Germinal center (tissue), 1 donor: ENCODE results near the gene TAF11L12.
A peak's percentile ranks its signal among the peaks of the same experiment; 100 is the strongest.
"Not testable (repeated sequence)": the region's sequence is repeated elsewhere in the genome, so short reads cannot be mapped to it uniquely, and the experiment has no call there.

Experiments
- DNase-seq: peaks from one replicate; pipeline ENCODE4 v3.0.0; 2012; ENCODE audit warnings: mixed read lengths, low spot score

Gene TAF11L12

DNA sequence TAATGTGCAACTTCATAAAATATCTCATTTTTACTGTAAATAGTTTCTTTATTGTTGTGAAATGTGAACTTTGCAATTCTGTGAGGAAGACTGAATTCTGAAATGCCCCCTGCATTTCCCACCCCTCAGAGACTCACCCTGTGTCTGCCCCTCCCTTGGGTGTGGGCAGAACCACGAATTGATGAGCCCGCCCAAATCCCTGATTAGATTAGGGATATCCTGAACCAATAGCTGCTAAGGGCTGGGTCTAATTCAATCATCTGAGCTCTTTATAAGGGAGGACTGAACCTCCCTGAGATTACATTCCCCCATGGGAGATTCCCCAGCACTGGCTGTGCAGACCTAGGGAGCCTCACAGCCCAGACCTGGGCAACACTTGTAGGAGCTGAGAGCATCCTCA lies at the start of gene TAF11L12:
TSS of gene TAF11L12 (plus strand) at position 301 of the 400 bp plus-strand sequence.
- not testable (repeated sequence) for DNase-seq

DNA sequence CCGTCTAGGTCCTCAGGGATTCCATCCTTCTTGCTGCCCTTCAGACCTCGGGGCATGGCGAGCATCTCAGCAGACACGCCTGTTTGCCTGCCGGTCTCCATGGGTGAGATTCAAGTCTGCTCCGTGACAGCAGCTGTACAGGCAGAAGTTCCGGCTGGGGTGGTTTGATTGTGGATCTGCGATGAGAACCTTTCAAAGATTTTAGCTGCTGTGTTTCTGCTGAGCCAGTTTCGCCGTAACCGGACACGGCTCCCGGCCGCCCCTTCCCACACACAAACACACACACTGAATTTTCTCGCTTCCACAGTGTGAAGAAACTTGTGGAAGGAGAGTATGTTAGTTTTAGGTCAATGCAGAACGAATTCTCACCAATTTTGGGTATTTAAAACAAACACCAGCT lies 24.5 kb upstream of the TAF11L12 start, which contains the start of gene TAF11L7:
TSS of gene TAF11L7 (minus strand) at position 101 of the 400 bp plus-strand sequence.
- DNase-seq: not testable (repeated sequence)

DNA sequence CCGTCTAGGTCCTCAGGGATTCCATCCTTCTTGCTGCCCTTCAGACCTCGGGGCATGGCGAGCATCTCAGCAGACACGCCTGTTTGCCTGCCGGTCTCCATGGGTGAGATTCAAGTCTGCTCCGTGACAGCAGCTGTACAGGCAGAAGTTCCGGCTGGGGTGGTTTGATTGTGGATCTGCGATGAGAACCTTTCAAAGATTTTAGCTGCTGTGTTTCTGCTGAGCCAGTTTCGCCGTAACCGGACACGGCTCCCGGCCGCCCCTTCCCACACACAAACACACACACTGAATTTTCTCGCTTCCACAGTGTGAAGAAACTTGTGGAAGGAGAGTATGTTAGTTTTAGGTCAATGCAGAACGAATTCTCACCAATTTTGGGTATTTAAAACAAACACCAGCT lies 19.3 kb upstream of the TAF11L12 start, which contains the start of gene TAF11L8:
TSS of gene TAF11L8 (minus strand) at position 101 of the 400 bp plus-strand sequence.
- not testable (repeated sequence) for DNase-seq

DNA sequence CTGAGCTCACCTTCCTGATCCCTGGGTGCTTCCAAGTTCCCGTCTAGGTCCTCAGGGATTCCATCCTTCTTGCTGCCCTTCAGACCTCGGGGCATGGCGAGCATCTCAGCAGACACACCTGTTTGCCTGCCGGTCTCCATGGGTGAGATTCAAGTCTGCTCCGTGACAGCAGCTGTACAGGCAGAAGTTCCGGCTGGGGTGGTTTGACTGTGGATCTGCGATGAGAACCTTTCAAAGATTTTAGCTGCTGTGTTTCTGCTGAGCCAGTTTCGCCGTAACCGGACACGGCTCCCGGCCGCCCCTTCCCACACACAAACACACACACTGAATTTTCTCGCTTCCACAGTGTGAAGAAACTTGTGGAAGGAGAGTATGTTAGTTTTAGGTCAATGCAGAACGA lies 15.9 kb upstream of the TAF11L12 start, which contains the start of gene TAF11L9:
TSS of gene TAF11L9 (minus strand) at position 140 of the 400 bp plus-strand sequence.
- DNase-seq: not testable (repeated sequence)

DNA sequence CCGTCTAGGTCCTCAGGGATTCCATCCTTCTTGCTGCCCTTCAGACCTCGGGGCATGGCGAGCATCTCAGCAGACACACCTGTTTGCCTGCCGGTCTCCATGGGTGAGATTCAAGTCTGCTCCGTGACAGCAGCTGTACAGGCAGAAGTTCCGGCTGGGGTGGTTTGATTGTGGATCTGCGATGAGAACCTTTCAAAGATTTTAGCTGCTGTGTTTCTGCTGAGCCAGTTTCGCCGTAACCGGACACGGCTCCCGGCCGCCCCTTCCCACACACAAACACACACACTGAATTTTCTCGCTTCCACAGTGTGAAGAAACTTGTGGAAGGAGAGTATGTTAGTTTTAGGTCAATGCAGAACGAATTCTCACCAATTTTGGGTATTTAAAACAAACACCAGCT lies 12.5 kb upstream of the TAF11L12 start, which contains the start of gene TAF11L10:
TSS of gene TAF11L10 (minus strand) at position 101 of the 400 bp plus-strand sequence.
- not testable (repeated sequence) for DNase-seq

DNA sequence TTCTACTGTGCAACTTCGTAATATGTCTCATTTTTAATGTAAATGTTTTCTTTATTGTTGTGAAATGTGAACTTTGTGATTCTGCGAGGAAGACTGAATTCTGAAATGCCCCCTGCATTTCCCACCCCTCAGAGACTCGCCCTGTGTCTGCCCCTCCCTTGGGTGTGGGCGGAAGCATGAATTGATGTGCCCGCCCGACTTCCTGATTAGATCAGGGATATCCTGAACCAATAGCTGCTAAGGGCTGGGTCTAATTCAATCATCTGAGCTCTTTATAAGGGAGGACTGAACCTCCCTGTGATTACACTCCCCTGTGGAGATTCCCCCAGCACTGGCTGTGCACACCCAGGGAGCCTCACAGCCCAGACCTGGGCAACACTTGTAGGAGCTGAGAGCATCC lies 6.3 kb upstream of the TAF11L12 start, which contains the start of gene TAF11L11:
TSS of gene TAF11L11 (plus strand) at position 304 of the 400 bp plus-strand sequence.
- DNase-seq: not testable (repeated sequence)

DNA sequence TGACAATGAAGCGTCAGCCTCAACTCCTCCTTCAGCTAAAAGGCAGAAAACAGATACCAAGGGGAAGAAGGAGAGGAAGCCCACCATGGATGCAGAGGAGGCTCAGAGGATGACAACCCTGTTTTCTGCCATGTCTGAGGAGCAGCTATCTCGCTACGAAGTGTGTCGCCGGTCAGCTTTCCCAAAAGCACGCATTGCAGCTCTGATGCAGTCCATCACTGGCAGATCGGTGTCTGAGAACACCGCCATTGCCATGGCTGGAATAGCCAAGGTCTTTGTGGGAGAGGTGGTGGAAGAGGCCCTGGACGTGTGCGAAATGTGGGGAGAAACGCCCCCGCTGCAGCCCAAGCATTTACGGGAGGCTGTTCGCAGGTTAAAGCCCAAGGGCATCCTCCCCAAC lies 5.2 kb upstream of the TAF11L12 start:
- no peak for DNase-seq

DNA sequence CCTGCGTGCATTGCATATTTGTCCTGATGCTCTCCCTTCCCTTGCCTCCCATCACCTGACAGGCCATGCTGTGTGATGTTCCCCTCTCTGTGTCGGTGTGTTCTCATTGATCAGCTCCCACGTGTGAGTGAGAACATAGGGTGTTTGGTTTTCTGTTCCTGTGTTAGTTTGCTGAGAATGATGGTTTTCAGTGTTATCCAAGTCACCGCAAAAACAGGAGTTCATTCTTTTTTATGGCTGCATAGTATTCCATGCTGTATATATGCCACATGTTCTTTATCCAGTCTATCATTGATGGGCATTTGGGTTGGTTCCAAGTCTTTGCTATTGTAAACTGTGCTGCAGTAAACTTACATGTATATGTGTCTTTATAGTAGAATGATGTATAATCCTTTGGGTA lies 2.7 kb upstream of the TAF11L12 start:
- not testable (repeated sequence) for DNase-seq

DNA sequence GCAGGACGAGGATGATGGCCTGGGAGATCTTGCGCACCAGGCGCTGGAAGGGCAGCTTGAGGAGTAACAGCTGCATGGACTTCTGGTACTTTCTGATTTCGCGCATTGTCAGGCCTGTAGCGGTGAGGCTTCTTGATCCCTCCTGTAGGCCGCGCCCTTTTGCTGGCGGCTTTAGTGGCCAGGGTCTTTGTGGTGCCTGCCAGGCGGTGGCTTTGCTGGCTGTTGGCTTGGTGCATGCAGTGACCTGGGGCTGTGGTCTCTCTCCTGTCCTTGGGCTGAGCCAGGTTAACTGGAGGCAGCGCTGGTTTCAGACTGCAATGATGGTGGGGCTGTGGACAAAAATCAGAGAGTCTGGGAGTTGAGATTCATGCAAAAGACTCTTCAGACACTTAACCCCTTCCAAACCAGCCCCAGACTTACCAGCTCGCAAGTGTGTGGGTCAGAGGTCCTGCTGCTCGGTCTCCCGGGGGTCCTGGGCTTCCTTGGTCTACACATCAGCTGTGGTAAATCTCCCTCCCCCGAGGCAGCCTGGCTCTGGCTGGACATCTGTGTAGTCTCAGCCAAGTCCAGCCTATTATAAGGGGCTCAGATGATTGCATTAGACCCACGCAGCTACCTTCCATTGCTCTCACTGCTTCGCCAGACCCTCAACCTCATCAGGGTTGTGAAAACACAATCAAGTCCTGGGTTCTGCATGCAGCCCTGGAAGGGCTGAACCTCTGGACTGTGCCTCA lies 4.8 kb downstream of the TAF11L12 start:
- no peak for DNase-seq

DNA sequence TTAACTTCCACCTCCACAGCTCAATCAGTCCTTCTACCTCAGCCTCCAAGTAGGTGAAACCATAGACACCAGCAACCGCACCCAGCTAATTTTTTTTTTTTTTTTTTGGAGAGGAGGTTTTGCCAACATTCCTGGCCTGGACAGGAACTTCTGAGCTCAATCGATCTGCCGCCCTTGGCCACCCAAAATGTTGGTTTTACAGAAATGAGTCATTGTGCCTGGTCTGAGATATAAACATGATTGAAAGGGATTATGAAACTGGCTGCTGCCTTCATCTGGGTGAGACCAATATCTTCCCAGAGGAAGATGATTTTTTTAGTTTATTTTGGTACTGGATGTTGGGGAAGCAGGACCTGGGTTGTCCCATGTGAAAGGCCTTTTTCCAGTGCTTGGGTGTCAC lies 9.2 kb downstream of the TAF11L12 start:
- DNase-seq: no peak

DNA sequence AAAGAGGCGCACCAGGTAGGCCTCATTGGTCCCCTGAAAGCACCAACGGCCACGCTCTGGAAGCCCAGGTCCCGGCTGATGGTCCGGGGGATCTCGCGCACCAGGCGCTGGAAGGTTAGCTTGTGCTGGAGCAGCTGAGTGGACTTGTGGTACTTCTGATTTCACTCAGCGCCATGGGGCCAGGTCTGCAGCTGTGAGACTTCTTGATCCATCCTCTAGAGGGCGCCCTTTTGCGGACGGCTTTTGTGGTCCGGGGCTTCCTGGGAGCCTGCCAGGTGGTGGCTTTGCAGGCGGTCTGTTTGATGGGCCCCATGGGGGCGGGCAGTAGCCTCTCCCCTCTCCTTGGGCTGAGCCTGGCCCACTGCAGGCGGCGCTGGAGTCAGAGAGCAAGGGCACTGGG lies 10.4 kb downstream of the TAF11L12 start:
- peak; percentile 2 for DNase-seq

DNA sequence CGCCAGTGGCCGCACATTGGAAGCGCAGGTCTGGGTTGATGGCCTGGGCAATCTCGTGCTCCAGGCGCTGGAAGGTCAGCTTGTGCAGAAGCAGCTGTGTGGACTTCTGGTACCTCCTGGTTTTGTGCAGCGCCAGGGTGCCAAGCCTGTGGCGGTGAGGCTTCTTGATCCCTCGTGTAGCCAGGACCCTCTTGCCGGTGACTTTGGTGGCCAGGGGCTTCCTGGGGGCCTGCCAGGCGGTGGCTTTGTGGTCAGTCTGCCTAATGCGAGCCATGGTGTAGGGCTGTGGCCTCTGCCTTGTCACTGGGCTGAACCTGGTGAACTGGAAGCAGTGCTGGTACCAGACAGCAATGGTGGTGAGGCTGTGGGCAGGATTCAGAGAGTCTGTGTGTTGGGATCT lies 15.5 kb downstream of the TAF11L12 start:
- DNase-seq: no peak

DNA sequence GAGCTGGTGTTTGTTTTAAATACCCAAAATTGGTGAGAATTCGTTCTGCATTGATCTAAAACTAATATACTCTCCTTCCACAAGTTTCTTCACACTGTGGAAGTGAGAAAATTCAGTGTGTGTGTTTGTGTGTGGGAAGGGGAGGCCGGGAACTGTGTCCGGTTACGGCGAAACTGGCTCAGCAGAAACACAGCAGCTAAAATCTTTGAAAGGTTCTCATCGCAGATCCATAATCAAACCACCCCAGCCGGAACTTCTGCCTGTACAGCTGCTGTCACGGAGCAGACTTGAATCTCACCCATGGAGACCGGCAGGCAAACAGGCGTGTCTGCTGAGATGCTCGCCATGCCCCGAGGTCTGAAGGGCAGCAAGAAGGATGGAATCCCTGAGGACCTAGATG lies 21.6 kb downstream of the TAF11L12 start, which contains the start of gene TAF11L13:
TSS of gene TAF11L13 (plus strand) at position 301 of the 400 bp plus-strand sequence.
- not testable (repeated sequence) for DNase-seq

DNA sequence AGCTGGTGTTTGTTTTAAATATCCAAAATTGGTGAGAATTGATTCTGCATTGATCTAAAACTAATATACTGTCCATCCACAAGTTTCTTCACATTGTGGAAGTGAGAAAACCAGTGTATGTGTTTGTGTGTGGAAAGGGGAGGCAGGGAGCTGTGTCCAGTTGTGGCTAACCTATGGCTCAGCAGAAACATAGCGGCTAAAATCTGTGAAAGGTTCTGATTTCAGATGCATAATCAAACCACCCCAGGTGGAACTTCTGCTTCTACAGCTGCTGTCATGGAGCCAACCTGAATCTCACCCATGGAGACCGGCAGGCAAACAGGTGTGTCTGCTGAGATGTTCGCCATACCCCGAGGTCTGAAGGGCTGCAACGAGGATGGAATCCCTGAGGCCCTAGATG lies 24.0 kb downstream of the TAF11L12 start, which contains the start of gene TAF11L14:
TSS of gene TAF11L14 (plus strand) at position 301 of the 400 bp plus-strand sequence.
- no peak for DNase-seq

DNA sequence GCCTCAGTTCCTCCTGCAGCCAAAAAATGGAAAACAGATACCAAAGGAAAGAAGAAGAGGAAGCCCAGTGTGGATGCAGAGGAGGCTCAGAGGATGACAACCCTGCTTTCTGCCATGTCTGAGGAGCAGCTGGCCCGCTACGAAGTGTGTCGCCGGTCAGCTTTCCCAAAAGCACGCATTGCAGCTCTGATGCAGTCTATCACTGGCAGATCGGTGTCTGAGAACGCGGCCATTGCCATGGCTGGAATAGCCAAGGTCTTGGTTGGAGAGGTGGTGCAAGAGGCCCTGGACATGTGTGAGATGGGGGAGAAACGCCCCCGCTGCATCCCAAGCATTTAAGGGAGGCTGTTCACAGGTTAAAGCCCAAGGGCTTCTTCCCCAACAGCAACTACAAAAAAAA lies 39.0 kb downstream of the TAF11L12 start:
- not testable (repeated sequence) for DNase-seq

DNA sequence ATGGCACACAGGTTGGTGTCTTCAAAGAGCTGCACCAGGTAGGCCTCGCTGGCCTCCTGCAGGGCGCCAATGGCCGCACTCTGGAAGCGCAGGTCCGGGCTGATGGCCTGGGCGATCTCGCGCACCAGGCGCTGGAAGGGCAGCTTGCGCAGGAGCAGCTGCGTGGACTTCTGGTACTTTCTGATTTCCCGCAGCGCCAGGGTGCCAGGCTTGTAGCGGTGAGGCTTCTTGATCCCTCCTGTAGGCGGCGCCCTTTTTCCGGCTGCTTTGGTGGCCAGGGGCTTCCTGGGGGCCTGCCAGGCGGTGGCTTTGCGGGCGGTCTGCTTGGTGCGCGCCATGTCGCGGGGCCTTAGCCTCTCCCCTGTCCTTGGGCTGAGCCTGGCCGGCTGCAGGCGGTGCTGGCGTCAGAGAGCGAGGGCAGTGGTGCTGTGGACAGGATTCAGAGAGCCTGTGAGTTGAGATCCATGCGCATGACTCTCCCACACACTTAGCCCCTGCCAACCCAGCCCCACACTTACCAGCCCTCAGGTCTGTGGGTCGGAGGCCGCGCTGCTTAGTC lies 45.1 kb downstream of the TAF11L12 start:
- not testable (repeated sequence) for DNase-seq

DNA sequence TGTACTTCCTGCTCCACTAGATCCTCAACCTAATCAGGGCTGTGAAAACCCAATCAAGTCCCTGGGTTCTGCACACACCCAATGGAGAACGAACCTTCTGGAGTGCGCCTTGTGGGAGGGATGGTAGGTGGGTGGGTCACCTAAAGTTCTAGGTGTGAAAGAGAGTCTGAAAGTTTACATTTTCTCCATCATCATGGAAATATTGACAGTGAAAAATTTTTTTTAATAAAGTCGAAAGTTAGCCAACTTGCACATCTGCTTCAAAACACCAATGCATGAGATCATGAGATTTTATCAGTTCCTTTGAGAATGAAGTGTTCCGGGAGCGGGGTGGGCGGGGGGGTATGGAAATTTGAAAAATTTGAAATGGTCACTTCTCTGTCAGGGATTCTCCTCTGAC lies 45.7 kb downstream of the TAF11L12 start:
- no peak for DNase-seq
